Spleen (tissue), 13 donors: ENCODE measurements around the gene OR5C1. TPM values are rescaled to one million over a fixed set of nuclear protein-coding genes. Genes with fewer than 3 reads are reported as not detected.

Source experiments
- DNase-seq: peaks from one replicate; pipeline ENCODE4 v3.0.0-alpha.2; 2020
- H3K27ac ChIP-seq, 8 donors: fragments of 200-600 bp; sonication (generic) in 7 of 8; 1 replicate in 4 of 8; 2 replicates in 4 of 8; pipeline versions ENCODE4 v1.5.0 to v1.8.0; 2016 to 2021; ENCODE audit warnings: inconsistent platforms in 4 of 8, mild to moderate bottlenecking in 4 of 8, moderate library complexity in 1 of 8
- H3K27me3 ChIP-seq, 7 donors: fragments of 200-600 bp; sonication (generic) in 6 of 7; replicated peaks in 1 of 7; 1 replicate in 4 of 7; 2 replicates in 3 of 7; pipeline versions ENCODE4 v1.5.0 to v1.8.0; 2016 to 2021; ENCODE audit warnings: inconsistent platforms in 3 of 7, mild to moderate bottlenecking in 1 of 7
- H3K36me3 ChIP-seq, 6 donors: fragments of 200-600 bp; sonication (generic) in 5 of 6; 1 replicate in 4 of 6; 2 replicates in 2 of 6; pipeline versions ENCODE4 v1.5.0 to v1.8.0; 2016 to 2021; ENCODE audit warnings: inconsistent platforms in 2 of 6
- H3K4me1 ChIP-seq, 6 donors: fragments of 200-600 bp; sonication (generic) in 5 of 6; 1 replicate in 3 of 6; 2 replicates in 3 of 6; pipeline versions ENCODE4 v1.5.0 to v1.8.0; 2016 to 2021; ENCODE audit warnings: inconsistent platforms in 3 of 6
- H3K4me3 ChIP-seq, 8 donors: fragments of 200-600 bp; sonication (generic) in 7 of 8; 1 replicate in 4 of 8; 2 replicates in 4 of 8; pipeline versions ENCODE4 v1.5.0 to v1.8.0; 2016 to 2021; ENCODE audit warnings: inconsistent platforms in 4 of 8, mild to moderate bottlenecking in 4 of 8, moderate library complexity in 2 of 8
- H3K9me3 ChIP-seq, 8 donors: fragments of 200-600 bp; sonication (generic) in 7 of 8; 1 replicate in 4 of 8; 2 replicates in 4 of 8; pipeline versions ENCODE4 v1.5.0 to v1.8.0; 2016 to 2021; ENCODE audit warnings: inconsistent platforms in 4 of 8
- POLR2A ChIP-seq, 3 donors: fragments of 450-650 bp; IDR thresholded peaks; one replicate each; pipeline ENCODE4 v1.5.1; 2017; ENCODE audit warnings: antibody characterized with exemption in 3 of 3, mild to moderate bottlenecking in 1 of 3
- POLR2AphosphoS5 ChIP-seq, 3 donors: sonication (generic); formaldehyde crosslinking; IDR thresholded peaks; one replicate each; pipeline ENCODE4 v1.5.1; 2017; ENCODE audit warnings: antibody characterized with exemption in 3 of 3
- WGBS, 5 donors: extraction: QIAGEN DNeasy Blood & Tissue Kit in 3 of 5; methylation state at CpG; one replicate each; pipeline versions ENCODE4 v1.1.5 to v1.1.7; 2013 to 2018; 5-methylcytosine and 5-hydroxymethylcytosine counted together
- intact Hi-C: fragments of 100-400 bp; cut with DNase I; formaldehyde crosslinking; loops from one replicate; pipeline ENCODE4 v1.15.0; 2023; ENCODE audit warnings: low total_unique reads
- long read RNA-seq, 2 donors: transcript quantifications; one replicate each; lab custom pipeline, GENCODE V29; 2026
- polyA plus RNA-seq, 3 donors: library from polyadenylated mRNA; stranded (reverse); fragments of 200-250 nt; gene quantifications; one replicate each; pipeline ENCODE4 v1.2.1, GENCODE V29; 2013
- total RNA-seq, 7 donors: library from RNA; depleted of rRNA in 3 of 7; stranded (reverse); fragments of >200 nt in 3 of 7; fragmentation: NEBNext Ultra II Directional in 4 of 7; extraction: Animal tissue kit (Norgen Biotek cat#: 25700) in 4 of 7; gene quantifications; one replicate each; pipeline versions ENCODE4 v1.1.0 to v1.2.1, GENCODE V29; 2016 to 2021
- TF ChIP-seq, protein P1 (sequence below), 11 experiments: fragments of 200-600 bp in 7 of 11; fragments of 450-650 bp in 4 of 11; sonication (generic) in 4 of 11; IDR thresholded peaks in 8 of 11; conservative IDR thresholded peaks in 3 of 11; 1 replicate in 7 of 11; 2 replicates in 4 of 11; pipeline versions ENCODE4 v1.4.0 to v1.8.0; 2016 to 2021; ENCODE audit warnings: antibody characterized with exemption in 11 of 11, inconsistent platforms in 4 of 11, mild to moderate bottlenecking in 1 of 11
- donor health status: healthy with polysubstance abuse.
- donor health status: DM: no; HTN: no; CAD: no; lungs with moderate emphysema.
- donor health status: DM: no; HTN: no; CAD: no.
- donor health status: Bipolar disorder and iron deficiency.
- donor health status: healthy.
- donor health status: DM: no; HTN: no; CAD: no.
- donor health status: DM: yes; HTN: yes; CAD: no.

Gene OR5C1
- not detected for total RNA-seq
- polyA plus RNA-seq, result not detected
- long read RNA-seq, donor 1, result 0 reads
- long read RNA-seq, donor 2, result 0 reads

DNA sequence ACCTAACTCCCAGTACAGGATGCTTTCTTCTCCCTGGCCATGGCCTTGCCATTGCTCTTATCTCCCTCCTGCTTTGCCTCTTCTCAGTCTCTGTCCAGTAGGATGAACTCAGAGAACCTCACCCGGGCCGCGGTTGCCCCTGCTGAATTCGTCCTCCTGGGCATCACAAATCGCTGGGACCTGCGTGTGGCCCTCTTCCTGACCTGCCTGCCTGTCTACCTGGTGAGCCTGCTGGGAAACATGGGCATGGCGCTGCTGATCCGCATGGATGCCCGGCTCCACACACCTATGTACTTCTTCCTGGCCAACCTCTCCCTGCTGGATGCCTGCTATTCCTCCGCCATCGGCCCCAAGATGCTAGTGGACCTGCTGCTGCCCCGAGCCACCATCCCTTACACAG is at the start of gene OR5C1:
TSS of gene OR5C1 (plus strand) at position 103 of the 400 bp plus-strand sequence. CDS start at position 103, 0 bp downstream.
- Histone ChIP-seq H3K27me3 (no peaks in the 10 kb centered on the region), H3K36me3 (peaks cover 0 to 7% (median 0%) of the 10 kb centered on the region in 6 donors), H3K27ac (no peak within 1 kb of the TSS), H3K4me3 (no peak within 1 kb of the TSS), H3K9me3 (no peaks in the 10 kb centered on the region), H3K4me1 (no peaks in the 10 kb centered on the region)
- intact Hi-C loops, result no loop called here
- WGBS, 5 donors, result 92 to 98% (median 94%) methylated on average over 5 to 12 of the region's 12 CpGs
- no peak for DNase-seq
- TF ChIP-seq POLR2AphosphoS5 (IDR thresholded peaks at IDR 0.05), result no peak
- TF ChIP-seq POLR2A (IDR thresholded peaks at IDR 0.05), result no peak
- TF ChIP-seq, protein P1, sequence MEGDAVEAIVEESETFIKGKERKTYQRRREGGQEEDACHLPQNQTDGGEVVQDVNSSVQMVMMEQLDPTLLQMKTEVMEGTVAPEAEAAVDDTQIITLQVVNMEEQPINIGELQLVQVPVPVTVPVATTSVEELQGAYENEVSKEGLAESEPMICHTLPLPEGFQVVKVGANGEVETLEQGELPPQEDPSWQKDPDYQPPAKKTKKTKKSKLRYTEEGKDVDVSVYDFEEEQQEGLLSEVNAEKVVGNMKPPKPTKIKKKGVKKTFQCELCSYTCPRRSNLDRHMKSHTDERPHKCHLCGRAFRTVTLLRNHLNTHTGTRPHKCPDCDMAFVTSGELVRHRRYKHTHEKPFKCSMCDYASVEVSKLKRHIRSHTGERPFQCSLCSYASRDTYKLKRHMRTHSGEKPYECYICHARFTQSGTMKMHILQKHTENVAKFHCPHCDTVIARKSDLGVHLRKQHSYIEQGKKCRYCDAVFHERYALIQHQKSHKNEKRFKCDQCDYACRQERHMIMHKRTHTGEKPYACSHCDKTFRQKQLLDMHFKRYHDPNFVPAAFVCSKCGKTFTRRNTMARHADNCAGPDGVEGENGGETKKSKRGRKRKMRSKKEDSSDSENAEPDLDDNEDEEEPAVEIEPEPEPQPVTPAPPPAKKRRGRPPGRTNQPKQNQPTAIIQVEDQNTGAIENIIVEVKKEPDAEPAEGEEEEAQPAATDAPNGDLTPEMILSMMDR (IDR thresholded peaks at IDR 0.05 in 8 of 11, conservative IDR thresholded peaks at IDR 0.05 in 3 of 11), result no peak

DNA sequence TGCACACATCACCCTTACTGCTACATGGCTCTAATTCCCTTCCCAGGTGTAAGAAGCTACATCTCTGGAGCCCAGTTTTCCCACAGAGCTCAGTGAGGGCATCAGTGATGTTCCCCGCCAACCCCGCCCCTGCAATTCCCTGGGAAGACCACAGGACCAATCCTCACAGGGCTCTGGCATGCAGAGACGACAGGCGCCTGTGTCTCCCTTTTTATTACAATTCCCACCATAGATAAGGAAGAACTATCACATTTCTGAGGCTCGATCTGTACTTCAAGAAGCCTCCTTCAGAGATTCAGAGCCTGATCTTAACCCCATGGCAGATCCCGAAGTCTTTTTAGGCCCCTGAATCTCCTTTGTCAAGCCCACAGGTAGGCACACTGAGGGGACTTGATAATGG is 46.7 kb upstream of the OR5C1 start, which contains the start of gene OR1L6:
TSS of gene OR1L6 (plus strand) at position 301 of the 400 bp plus-strand sequence. CDS start 7,545 bp downstream, outside the sequence.
- Histone ChIP-seq H3K4me1 (peaks cover 0 to 4% (median 0%) of the 10 kb centered on the region in 6 donors), H3K9me3 (peaks cover 0 to 48% (median 20%) of the 10 kb centered on the region in 8 donors), H3K27me3 (no peaks in the 10 kb centered on the region), H3K36me3 (no peaks in the 10 kb centered on the region), H3K27ac (no peak within 1 kb of the TSS), H3K4me3 (no peak within 1 kb of the TSS)
- TF ChIP-seq POLR2AphosphoS5 (IDR thresholded peaks at IDR 0.05) (no peak), POLR2A (IDR thresholded peaks at IDR 0.05) (no peak)
- TF ChIP-seq, protein P1 (IDR thresholded peaks at IDR 0.05 in 8 of 11, conservative IDR thresholded peaks at IDR 0.05 in 3 of 11), result no peak
- intact Hi-C loops, result no loop called here
- DNase-seq, result no peak
- WGBS, 5 donors, result 79 to 87% (median 82%) methylated on average over 6 of the region's 6 CpGs

DNA sequence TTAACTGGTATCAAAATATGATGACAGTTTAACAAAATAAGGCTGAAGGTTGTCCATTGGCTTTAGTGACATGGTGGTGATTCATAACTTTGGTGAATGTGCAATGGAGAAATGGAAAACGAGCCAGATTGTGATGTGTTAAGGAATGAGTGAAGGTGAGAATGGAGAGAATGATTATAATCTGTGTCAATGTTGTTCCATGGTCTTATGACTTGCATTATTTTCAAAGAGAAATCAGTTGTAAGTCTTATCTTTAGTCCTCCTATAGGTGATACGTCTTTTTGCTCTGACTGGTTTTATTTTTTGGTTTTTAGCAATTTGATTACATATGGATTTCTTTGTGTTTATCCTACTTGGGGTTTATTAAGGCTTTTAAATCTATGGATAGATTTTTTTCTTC is 33.9 kb upstream of the OR5C1 start:
- no peak for DNase-seq
- H3K27me3 ChIP-seq, result no peaks in the 10 kb centered on the region
- H3K36me3 ChIP-seq, result no peaks in the 10 kb centered on the region
- TF ChIP-seq, protein P1 (IDR thresholded peaks at IDR 0.05 in 8 of 11, conservative IDR thresholded peaks at IDR 0.05 in 3 of 11), result no peak
- TF ChIP-seq POLR2A (IDR thresholded peaks at IDR 0.05) (no peak), POLR2AphosphoS5 (IDR thresholded peaks at IDR 0.05) (no peak)
- no peak overlapping the region for H3K27ac ChIP-seq
- intact Hi-C loops, result no loop called here
- H3K4me1 ChIP-seq, result no peaks in the 10 kb centered on the region
- peaks cover 0 to 52% (median 25%) of the 10 kb centered on the region in 8 donors for H3K9me3 ChIP-seq
- 35 to 46% (median 38%) methylated on average over 2 of the region's 2 CpGs for WGBS, 5 donors
- H3K4me3 ChIP-seq, result no peak overlapping the region

DNA sequence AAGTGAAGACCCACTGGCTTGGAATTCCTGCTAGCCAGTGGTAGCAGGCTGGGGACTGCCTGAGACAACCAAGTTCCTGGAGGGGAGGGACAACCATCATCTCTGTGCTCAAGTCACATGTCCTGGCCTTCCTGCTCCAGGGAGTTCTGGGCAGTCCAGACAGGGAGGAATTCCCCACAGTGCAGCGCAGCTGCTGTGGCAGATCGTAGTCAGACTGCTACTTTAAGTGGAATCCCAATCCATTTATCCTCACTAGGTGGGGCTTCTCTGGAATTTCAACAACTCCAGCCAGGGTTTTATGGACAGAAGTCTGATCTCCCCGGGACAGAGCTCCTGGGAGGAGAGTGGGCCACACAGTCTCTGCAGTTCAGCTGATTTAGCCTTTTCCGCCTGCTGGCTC is 20.9 kb upstream of the OR5C1 start:
- WGBS, 5 donors, result 80 to 88% (median 84%) methylated on average over 3 to 4 of the region's 4 CpGs
- H3K4me1 ChIP-seq, result no peaks in the 10 kb centered on the region
- TF ChIP-seq POLR2AphosphoS5 (IDR thresholded peaks at IDR 0.05) (no peak), POLR2A (IDR thresholded peaks at IDR 0.05) (no peak)
- TF ChIP-seq, protein P1 (IDR thresholded peaks at IDR 0.05 in 8 of 11, conservative IDR thresholded peaks at IDR 0.05 in 3 of 11), result no peak
- no peak overlapping the region for H3K27ac ChIP-seq
- H3K27me3 ChIP-seq, result no peaks in the 10 kb centered on the region
- H3K36me3 ChIP-seq, result no peaks in the 10 kb centered on the region
- peaks cover 4 to 62% (median 53%) of the 10 kb centered on the region in 8 donors for H3K9me3 ChIP-seq
- DNase-seq, result no peak
- no peak overlapping the region for H3K4me3 ChIP-seq
- intact Hi-C loops, result no loop called here
